Upper lobe of left lung (tissue), 4 donors: Measurements from ENCODE around the gene ACTMAP.
"Not testable (repeated sequence)": the region's sequence is repeated elsewhere in the genome, so short reads cannot be mapped to it uniquely, and the experiment has no call there.

Source experiments
- EP300 ChIP-seq, 4 donors: sonication (generic); formaldehyde crosslinking; IDR thresholded peaks; one replicate each; pipeline ENCODE4 v1.5.1; 2017; ENCODE audit warnings: antibody characterized with exemption in 4 of 4, control low read depth in 2 of 4
- POLR2A ChIP-seq, 4 donors: fragments of 450-650 bp; IDR thresholded peaks; one replicate each; pipeline ENCODE4 v1.5.1; 2016 to 2017; ENCODE audit warnings: antibody characterized with exemption in 4 of 4, mild to moderate bottlenecking in 2 of 4
- TF ChIP-seq, protein P1 (sequence below), 6 experiments: fragments of 450-650 bp in 4 of 6; fragments of 200-600 bp in 2 of 6; sonication (generic) in 2 of 6; IDR thresholded peaks; one replicate each; pipeline ENCODE4 v1.5.1; 2016 to 2019; ENCODE audit warnings: antibody characterized with exemption in 6 of 6

DNA sequence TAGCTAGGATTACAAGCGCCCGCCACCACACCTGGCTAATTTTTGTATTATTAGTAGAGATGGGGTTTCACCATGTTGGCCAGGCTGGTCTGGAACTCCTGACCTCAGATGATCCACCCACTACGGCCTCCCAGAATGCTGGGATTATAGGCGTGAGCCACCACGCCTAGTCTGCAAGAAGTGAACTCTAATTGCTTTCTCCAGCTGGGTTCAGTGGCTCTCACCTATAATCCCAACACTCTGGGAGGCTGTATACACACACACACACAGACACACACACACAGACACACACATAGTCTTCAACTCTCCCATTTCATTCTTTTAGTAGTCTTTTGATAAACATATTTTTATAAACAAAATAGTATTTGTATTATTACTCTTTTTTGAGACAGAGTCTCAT lies 20.2 kb downstream of the ACTMAP start:
- TF ChIP-seq, protein P1, sequence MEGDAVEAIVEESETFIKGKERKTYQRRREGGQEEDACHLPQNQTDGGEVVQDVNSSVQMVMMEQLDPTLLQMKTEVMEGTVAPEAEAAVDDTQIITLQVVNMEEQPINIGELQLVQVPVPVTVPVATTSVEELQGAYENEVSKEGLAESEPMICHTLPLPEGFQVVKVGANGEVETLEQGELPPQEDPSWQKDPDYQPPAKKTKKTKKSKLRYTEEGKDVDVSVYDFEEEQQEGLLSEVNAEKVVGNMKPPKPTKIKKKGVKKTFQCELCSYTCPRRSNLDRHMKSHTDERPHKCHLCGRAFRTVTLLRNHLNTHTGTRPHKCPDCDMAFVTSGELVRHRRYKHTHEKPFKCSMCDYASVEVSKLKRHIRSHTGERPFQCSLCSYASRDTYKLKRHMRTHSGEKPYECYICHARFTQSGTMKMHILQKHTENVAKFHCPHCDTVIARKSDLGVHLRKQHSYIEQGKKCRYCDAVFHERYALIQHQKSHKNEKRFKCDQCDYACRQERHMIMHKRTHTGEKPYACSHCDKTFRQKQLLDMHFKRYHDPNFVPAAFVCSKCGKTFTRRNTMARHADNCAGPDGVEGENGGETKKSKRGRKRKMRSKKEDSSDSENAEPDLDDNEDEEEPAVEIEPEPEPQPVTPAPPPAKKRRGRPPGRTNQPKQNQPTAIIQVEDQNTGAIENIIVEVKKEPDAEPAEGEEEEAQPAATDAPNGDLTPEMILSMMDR (IDR thresholded peaks at IDR 0.05), result not testable (repeated sequence)
- TF ChIP-seq EP300, POLR2A (IDR thresholded peaks at IDR 0.05): not testable (repeated sequence)
